C1 segment of cervical spinal cord (tissue), 14 donors: ENCODE measurements around the gene COG5.
"Not testable (repeated sequence)": the region's sequence is repeated elsewhere in the genome, so short reads cannot be mapped to it uniquely, and the experiment has no call there.

Experiments used
- DNase-seq, 14 donors: peaks; one replicate each; lab custom pipeline; 2025; lab: John Stamatoyannopoulos, UW

COG5 gene

DNA sequence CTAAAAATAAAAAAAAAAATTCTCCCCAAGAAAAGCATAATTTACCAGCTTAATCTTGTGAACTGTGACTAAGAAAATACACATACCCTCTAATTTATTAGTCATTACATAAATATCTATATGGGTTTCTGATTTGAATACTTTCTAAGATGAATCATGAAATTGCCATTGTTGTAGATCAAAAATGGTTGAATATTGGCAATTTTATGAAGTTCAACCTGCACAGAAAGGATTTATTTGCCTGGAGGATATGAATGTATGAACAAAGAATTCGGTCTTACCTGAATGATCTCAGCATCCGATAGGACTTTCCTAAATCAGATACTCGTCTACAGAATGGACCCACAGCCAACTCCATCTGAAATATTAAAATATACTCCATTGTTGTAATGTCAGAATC, 333.4 kb downstream of the COG5 start:
- DNase-seq, result no peak

DNA sequence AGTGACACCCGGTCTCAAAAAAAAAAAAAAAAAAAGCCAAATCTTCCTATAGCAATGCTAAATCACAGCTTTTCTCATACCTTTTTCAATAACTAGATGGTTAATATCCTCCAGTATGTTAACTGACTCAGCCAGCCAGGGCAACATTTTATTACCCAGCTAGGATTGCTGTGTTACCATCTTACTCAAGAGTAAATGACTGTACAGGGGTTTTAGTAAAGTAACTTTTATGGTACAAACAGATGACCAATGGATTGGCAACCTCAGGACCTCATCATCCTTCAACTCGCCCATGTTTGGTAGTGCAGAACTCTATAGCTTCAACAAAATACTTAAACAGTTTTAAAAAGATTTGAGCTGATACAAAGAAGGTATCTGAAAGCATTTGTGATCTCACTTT, 335.4 kb downstream of the COG5 start:
- DNase-seq, result no peak

DNA sequence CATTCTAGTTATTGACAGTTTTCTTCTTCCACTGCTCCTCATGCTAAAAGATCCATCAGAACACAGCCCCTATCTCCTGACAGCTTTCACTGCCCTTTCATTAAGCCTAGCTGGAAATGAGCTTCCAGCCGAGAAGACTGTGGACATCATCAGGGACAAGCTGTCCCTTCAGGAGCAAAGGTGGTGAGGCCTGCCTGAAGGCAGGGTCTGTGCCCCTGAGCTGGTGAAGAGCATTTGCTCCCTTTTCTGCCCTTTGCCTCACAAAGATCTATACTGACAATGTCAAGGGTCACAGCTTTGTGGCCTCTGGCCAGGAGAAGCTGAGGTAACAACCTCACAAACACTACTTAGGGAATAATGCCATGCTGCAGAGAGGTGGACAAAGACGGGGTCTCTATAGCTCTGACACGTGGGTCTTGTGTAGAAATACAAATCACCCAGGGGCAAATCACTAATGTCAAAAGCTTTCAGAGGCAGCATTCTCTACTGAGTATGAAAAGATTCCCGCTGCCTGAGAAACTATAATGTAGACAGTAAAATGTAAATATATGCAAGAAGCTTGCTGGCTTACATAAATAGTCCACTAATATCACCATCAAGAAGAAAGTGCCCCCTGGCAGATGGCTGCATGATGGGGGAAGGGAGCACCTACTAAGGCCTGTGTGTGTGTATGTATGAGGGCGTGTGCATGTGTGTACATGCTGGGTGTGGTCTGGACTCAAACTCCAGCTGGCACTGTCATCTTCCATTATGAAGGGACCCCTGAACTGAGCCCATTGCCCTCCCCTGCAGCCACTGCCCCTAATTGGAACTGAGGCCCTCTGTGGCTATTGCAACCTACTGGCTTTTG, 339.1 kb downstream of the COG5 start:
- no peak for DNase-seq

DNA sequence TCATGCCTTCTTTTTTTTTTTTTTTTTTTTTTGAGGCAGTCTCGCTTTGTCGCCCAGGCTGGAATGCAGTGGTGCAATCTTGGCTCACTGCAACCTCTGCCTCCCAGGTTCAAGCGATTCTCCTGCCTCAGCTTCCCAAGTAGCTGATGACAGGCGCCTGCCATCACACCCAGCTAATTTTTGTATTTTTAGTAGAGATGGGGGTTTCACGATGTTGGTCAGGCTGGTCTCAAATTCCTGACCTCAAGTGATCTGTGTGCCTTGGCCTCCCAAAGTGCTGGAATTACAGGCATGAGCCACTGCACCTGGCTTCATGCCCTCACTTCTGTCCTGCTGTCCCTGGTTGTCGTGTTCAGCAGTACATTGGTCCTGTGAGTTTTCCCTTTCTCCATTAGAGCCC, 342.9 kb downstream of the COG5 start:
- not testable (repeated sequence) for DNase-seq

DNA sequence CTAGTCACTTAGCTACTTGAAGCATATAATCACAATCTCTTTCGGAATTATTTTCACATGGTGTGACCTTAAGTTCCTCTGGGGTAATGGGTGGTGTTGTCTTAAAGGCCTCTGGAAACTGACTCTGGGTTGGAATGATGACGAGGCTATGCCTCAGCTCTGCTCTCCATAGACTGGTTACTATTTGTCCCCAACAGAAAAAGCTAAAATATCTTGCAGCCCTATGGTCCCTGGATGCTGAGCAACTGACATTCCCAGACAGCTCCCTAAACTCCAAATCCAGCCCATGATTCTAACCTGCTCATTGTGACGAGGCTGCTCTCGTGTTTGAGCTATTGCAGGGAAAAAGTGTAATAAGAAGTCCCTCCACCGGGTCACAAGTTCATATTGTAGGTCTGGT, 343.4 kb downstream of the COG5 start:
- no peak for DNase-seq

DNA sequence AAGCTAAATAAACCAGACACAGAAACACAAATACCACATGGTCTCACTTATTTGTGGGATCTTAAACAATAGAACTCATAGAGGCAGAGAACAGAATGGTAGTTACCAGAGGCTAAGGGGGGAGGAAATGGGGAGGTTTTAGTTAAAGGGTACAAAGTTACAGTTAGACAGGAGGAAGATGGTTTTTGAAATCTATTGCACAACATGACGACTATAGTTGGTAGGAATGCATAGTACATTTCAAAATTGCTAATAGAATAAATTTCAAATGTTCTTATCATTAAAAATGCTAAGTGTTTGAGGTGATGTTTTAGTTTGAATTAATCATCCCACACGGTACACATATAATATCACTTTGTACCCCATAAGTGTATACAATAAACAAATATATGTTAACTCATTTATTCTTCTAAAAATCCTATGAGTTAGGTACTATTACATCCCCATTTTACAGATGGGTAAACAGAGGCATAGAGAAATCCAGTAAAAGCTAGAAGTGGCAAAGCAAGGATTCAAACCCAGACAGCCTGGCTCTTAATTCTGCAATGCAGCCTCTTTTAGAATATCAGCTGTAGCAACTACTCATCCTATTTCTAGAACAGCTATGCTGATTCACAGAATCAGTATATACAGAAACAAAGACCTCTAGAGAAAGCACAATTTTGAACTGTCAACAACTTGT, 344.0 kb downstream of the COG5 start:
- no peak for DNase-seq

DNA sequence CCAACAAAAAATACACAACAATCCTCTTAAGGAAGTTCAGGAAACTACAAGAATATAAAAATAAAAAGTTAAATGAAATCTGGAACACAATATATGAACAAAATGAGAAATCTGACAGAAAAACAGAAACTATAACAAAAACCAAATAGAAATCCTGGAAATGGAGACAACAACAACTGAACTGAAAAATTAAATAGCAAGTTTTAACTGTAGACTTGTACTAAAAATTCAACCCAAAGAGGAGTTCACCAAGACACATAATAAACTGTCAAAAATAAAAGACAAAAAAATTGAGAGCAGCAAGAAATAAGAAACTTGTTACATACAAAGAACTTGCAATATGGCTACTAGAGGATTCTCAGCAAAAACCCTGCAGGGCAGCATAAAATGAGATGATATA, 349.8 kb downstream of the COG5 start:
- DNase-seq, result no peak

DNA sequence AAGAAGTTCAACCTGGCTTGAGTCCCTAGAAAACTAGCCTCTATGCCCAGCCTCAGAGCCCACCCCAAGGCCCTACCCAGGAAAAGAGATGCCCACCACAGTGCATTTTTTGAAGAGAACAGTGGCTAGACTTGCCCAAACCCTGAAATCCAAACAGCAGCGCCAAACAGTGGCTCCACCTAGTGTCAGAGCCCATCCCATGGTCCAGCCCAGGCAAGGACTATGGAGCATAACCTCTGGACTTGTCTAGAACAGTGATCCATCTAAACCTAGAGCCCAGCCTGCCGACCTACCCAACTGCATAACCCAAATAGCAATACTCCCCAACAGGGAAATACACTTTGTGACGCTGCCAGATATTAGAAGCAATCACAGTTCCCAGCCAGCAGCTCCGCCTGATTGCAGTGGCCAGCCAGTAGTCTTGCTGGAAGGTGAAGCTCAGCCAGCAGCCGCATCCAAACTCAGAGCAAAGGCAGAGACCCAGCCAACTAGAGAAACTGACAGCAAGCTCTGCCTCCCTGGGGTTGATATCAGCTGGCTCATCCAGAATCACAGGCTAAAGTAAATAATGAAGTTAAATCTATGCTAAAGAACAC, 350.4 kb downstream of the COG5 start:
- DNase-seq, result no peak

DNA sequence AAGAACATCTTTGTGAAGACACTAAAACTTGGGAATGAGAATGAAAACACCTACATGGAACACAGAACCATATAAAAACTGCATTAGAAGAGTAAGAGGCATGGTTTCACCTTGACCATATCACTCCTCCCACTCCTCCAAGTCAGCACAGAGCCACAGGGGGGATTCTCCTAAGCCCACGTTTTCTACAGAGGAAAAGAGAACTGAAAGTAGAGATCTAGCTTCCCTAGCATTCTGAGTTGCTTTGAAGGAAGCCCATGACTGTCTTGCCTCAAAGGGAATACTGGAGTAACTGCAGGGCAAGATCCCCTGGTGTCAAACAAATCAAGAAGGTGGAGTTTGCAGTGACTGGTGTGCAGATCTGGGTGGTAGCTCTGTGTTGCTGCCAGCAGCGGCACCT, 351.0 kb downstream of the COG5 start:
- DNase-seq, result no peak

DNA sequence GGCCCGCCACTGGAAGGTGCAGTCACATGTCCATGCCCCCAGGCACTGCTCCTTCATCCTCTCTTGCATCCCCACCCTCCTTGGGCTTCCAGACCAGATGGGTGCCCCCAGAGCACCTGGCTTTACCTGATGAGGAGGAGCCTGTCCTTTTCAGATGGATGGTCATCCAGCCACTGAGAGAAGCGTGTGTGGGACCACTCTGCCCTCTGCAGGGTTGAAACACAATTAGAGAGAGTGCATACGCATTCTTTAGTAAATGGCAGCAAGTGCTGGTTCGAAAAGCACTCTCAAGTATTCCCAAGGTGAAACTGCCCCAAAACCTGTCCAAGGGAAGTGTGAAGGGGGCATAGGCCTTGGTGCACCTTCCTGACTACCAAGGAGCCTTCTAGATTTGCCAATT, 353.3 kb downstream of the COG5 start:
- DNase-seq, result no peak

DNA sequence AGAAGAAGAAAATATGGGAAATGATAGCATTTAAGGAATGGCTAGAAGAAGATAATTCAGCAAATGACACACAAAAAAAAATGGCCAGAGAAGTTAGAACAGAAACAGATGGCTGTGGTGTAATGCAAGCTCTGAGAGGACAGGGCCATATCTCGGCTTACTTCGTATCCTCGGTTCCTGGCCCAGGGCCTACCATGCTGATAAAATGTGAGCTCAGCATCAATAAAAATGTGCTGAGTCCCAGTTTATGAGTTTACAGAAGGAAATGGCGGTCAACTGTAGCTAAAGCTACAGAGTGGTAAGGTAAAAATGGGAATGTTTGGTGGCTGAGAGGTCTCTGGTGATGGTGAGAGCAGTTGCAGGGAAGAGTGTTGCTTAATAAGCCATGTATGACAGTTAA, 354.2 kb downstream of the COG5 start:
- DNase-seq, result no peak

DNA sequence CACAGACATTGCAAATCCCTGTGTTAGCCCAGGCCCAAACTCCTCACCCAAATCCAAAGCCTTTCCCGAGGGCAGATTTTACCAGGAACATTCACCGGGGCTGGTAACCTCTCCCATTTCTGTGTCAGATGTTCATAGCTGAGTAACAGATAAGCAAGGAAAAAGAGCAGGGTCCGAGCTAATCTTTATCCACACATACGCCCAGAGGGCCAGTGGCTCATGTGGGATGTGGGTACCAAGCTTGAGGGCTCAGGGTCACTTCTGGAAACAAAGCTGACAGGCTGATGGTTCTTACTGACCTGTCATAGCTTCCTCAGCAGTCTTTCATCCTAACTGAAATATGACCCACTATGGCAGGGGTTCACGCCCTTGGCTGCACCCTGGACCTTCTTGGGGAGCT, 355.2 kb downstream of the COG5 start:
- DNase-seq, result no peak

DNA sequence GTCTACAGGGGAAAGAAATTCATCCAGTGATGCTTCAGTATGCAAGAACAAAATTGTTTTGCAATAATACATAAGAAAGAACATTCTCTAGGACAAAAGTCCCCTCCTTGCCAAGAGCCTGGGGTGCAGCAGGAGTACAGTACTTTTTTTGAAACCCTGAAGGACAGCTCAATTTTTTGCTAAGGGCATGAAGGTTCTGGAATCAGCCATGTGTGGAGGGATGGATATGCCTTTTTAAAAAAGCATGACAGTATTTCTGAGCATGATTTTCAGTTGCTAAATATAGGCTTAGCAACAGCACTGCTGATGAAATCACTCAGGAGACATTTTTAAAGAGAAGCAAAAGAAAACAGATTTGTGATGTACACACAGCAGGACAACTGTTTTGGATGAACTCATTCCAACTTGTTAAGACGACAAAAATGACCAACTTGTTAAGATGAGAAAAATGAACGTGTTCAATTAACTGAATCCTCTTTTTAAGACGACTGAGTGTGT, 355.6 kb downstream of the COG5 start:
- peak in 1 of 14 donors; percentile 78 for DNase-seq

DNA sequence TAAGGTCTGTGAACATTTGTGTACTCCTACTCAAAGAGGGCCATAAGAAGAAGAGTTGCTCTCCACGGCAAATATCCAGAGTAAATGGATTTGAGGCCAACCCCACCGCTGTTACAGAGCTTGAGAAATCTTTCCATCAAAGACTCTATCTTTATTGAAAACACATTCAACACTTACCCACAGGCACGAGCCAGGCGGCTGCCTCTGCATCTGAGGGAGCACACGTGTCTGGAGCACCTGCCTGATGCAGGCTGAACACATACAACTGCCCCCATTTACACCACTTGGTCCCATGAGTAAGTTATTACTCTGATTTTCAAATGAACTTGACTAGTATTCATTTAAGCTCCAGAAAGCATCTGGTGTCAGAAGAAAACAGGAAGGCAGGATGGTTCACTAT, 356.3 kb downstream of the COG5 start:
- DNase-seq, result peak in 1 of 14 donors; percentile 52

DNA sequence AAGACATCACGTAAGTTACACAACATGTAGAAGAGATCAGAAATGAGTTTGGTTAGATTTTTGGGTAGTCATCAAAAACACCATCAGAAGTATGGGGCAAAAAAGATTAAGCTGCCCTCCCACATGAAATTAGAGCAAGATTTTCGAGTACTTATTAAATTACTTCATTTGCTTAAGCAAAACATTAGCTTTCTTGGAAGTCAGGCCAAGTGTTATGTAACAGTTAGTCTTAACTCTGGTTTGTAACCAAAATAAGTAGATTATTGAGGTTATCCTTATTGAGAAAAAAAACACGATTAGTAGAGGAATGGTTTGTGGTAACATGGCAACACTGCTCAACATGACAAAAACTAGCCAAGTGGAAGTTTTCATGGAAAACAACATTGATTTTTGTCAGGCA, 357.0 kb downstream of the COG5 start:
- DNase-seq, result no peak

DNA sequence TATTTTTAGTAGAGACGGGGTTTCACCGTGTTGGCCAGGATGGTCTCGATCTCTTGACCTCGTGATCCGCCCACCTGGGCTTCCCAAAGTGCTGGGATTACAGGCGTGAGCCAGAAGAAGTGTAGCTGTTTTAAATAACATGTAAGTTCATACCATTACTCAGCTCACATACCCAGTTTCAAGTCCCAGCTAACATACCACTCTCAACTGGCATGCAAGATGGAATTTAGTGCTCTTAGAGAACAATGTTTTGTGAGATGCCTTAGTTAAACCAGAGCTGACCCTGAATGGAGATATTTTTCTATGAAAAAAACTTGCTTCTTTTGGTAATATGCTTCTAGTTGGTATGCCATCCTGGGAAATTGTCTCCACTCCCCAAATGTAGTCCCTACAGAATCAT, 357.6 kb downstream of the COG5 start:
- no peak for DNase-seq

DNA sequence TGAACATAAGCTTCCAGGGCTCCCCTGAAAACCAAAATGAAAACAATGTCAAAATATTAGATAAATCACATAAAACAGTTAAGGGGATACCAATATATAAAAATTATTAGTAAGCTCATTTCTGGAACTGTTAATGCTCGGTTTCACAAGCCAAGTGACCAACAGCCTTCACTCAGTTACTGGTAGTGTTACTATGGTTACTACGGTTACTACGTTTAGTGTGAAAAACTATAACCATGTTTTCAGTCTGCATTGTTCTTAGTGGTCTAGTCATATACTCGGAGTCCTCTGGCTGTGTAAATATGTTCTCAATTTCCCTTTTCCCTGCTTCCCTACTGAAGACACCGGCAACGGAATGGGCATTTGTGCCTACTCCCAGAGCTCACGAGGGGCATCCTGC, 360.1 kb downstream of the COG5 start:
- DNase-seq, result no peak

DNA sequence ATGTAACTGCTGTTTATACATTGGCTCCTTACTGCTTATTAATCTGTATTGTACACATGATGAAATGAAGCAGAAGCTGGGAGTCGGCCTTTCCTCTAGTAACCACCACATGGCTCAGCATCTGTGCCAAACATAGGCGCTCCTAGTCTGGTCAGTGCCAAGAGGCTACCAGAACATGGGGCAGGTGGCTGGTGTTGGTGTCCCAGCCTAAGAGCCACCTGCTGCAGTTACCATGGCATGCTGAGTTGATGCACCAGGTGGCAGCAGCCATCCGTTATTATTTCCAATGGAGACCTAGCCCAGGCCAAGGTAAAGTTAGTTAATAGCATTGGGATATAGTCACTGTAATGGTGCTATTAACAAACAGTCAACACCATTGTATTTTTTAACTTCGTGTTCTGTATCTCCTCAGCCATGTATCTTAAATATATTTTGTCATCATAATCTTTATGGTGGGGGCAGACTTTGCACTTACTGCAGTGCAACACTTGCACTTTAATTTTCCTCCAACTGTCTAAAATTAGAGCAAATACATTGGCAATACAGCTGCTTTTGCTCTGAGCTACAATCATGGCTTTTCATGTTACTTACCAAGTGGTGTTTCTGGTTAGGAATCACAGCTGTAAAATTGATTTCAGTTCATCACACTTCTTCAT, 361.8 kb downstream of the COG5 start:
- peak in 5 of 14 donors; percentile 7 to 96 (median 21) for DNase-seq

DNA sequence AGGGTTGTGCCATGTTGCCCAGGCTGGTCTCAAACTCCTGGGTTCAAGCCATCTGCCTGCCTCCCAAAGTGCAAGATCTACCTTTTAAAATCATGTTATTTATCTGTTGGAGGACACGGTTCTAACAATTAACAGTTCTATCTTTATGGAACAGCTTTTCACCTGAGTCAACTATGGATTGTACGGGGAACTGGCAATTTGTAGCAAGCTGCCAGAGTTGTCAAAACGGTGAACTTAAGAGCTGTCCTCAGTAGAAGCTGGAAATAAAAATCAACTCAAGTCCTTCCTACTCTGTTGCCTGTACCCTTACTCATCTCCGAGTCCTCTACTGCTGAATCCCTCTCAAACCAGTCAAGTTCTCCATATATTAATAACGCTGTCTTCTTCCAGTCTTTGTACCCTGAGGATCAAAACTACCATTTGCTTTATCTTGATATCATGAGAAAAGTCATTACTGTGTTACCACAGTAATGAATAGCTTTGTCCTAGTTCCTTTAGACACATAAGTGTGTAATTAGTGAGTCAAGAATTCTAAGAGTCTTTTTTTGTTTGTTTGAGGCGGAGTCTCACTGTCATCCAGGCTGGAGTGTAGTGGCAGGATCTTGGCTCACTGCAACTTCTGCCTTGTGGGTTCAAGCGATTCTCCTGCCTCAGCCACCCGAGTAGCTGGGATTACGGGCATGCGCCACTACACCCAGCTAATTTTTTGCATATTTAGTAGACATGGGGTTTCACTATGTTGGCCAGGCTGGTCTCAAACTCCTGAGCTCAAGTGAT, 366.7 kb downstream of the COG5 start:
- DNase-seq, result no peak

DNA sequence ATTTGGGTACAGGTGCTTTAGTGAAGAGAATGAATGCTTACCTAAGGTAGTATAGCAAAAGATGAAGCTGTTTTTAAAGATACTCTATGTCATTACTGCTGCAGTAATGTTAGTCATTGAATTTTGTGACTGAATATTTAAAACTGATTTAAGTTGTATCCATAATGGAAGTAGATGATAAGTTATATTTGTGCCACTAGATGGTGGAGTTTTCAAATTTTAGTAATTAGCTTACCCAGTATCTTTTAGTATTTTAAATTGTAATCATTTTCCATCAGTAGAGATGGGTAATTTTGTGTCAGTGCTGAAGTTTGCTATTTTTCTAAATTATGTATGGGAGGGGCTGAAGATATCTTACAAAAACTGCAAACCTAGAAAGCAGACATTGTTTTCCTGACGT, 369.7 kb downstream of the COG5 start:
- no peak for DNase-seq

DNA sequence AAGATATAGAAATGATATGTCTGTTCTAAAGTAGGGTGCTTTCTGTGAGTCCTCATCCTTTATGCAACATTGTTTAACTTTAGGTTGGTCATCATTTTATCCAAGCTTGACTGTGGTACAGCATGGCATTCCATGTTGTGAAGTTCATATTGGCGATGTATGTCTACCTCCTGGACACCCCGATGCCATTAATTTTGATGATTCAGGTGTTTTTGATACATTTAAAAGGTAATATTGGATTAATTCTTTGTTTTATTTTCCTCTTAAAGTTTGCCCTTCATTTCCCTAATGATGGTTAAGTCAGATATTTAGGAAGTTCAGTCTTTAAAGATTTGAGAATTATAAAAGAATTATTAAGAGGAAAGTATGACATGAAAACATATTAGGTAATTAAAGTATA, 373.6 kb downstream of the COG5 start:
- no peak for DNase-seq
